Right lung (tissue), 5 donors: Measurements from ENCODE around the gene MAST4. TPM values are rescaled to one million over a fixed set of nuclear protein-coding genes. Genes with fewer than 3 reads are reported as not detected.

Experiments
- DNase-seq, 2 donors: peaks; one replicate each; pipeline ENCODE4 v3.0.0-alpha.2; 2013
- polyA plus RNA-seq, 5 donors: library from polyadenylated mRNA; unstranded; fragments of 120-200 nt; gene quantifications; one replicate each; pipeline versions ENCODE4 v1.2.1 to v1.2.3, GENCODE V29; 2013; ENCODE audit warnings: inconsistent platforms in 1 of 5, low replicate concordance in 1 of 5; ENCODE audit not compliant: insufficient read length in 5 of 5, insufficient read depth in 1 of 5

Gene MAST4
- polyA plus RNA-seq, 5 donors: 33.7 to 51.2 (median 47.5) TPM

DNA sequence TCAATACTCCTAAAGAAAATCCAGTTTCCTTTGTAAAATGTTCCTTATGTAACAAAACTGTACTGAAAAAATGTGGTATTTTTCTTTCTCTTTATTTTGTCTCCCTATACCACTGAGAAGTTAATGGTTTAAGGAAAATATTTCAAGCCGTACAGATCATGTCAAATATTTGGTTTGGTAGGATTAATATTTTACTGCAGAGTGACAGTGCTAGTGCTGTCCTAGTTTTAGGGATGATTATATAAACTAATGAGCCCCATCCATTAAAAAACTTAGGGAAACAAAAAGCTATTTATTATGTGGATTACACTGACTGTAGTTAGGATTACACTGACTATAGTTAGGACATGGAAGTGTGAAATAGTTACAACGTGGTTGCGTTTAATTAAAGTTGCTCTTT, 391.3 kb downstream of the MAST4 start:
- DNase-seq: no peak

- DNase-seq: no peak
Observed at GRCh38 chr5:66987949-66988838, 392.0 kb downstream of the MAST4 start.

DNA sequence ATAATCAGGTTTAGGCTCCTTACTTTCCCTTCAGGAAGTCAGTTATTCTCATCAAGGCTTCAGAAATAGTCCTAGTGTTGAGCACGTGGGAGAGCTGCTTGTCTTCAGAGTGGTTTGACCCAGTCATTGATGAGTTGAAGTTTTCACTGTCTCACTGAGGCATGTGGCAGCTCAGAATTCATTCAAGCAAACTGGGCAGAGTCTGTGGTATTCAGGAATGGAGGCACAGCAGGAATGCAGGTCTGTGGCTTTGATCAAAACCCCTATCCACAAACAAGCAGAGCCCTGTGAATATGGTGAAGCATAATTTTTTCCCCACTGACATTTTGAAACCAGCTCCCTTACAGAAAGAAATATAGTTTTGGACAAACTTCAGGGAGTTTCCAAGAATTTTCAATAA, 393.1 kb downstream of the MAST4 start:
- no peak for DNase-seq

DNA sequence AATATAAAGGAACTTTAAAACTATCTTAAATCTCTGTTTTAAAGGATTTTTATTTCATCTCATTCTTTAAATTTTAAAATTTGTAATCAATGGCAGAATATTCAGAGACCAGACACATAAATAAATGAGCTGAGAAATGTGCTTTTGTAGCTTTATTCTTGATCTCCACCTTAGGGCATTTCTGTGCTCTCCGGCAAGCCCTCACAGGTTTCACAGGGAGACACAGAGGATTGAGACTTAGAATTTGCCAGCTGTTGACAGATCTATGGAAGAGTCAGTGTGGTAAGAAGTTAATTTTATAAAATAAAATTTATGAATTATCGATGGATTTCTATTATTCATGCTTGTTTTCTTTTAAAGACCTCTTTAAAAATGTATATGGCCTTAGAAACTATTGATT, 393.6 kb downstream of the MAST4 start:
- DNase-seq: no peak

GRCh38 chr5:66991746-66992145, 395.6 kb downstream of the MAST4 start:
- no peak for DNase-seq

- no peak for DNase-seq
Observed at GRCh38 chr5:66992547-66992946, 396.4 kb downstream of the MAST4 start.

GRCh38 chr5:66993448-66993847, 397.3 kb downstream of the MAST4 start:
- no peak for DNase-seq

DNA sequence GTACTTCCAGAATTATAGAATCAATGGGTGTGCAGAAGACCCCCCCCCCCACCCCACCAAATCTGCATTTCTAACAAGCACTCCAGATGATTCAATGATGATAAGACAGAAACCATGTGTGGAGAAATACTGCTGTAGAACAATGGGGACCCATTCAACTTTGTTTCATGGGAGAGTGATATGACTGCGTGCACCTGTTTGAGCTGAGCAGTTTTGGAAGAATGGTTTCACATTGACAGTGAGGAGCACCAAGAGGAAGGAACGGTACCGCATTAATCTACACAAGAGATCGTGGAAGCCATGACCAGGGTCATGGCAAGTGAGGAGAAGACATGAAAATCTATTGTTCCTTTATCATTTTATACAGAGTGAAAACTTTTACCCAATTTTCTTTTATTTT, 397.7 kb downstream of the MAST4 start:
- DNase-seq: no peak

- DNase-seq: no peak
Observed at GRCh38 chr5:66994790-66995189, 398.6 kb downstream of the MAST4 start.

DNA sequence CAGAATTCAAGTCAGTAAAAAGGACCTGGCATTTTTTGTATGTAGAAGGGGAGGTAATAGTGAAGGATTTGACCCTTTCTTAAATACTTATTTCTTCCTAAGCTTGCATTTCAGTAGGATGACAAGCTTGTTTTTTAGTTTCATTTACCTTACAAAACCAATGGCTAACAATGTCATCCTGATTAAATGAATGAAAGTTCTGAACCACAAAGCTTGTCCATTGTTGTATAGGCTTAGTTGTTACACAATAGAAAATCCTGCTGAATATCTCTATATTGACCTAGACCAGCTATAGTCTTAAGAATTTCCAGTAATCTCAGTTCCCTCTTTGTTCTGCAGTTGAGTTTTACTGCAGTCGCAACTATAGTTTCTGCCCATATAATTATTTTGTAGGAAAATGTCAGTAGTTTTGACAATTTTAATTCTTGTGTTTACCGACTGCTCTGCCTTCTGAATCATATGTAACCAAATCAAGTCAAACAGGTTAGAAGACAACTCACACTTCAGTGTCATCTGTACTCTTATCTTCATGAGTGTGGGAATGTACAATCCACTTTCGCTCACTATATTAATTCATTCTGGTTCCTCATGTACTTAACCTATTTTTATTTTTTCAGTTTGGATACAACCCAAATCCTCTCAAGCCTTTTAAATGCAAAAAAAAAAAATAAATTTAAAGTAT, 404.7 kb downstream of the MAST4 start:
- no peak for DNase-seq

- DNase-seq: no peak
Observed at GRCh38 chr5:67002832-67003684, 406.9 kb downstream of the MAST4 start.

- DNase-seq: no peak
Observed at GRCh38 chr5:67003685-67003934, 407.4 kb downstream of the MAST4 start.

GRCh38 chr5:67003935-67004729, 407.9 kb downstream of the MAST4 start:
- DNase-seq: peak; percentile 89 to 92

GRCh38 chr5:67004730-67005350, 408.6 kb downstream of the MAST4 start:
- no peak for DNase-seq

GRCh38 chr5:67005737-67006499, 409.7 kb downstream of the MAST4 start:
- DNase-seq: no peak

DNA sequence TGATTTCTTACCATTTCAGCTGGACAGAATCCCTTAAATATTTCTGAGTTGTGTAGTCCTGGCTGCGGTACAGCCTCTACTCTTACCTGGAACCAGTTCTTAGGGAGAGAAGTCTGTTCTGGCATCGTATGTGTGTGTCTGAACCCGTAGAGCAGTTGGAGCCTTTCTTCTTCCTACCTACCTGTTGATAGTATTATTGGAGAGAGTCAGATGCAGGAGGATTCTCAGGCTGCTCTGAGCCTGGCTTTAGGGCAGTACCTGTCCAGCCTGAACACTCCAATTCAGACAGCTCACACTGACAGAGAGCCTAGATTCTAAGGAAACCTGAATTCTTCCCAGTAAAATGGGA, 410.3 kb downstream of the MAST4 start:
- DNase-seq: no peak

GRCh38 chr5:67009028-67009427, 412.8 kb downstream of the MAST4 start:
- DNase-seq: no peak

DNA sequence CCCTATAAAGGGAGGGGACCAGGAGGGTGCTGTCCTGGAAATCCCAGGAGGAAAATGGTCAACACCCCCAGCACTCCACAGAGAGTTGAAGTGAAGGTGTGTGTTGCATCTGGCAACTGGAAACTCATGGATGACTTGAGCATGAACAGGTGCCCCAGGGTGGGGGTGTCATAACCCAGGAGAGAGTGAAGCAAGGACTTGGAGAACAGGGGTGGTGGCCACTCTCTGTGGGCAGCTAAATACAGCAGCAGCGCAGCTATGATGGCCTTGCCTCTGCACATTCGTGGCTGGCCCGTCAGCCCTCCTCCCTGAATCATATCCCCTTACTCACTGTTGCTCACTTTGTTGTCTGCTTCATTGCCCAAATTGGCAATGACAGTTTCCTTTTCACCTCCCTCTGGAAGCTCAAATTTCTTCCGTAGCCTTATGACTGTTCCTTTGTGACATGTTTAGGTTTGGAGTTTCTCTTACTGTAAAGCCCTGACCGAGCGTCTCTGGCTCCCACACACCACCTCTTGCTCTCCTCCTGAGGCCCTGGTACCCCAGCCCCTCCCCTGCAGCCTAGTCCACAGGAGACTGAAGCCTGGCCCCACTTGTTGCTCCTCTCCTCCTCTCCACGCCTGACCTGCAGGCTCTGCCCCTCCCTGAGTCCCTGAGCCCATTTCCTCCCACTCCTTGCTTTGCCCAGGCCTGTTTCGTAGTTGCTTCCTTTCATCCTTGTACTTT, 414.7 kb downstream of the MAST4 start:
- no peak for DNase-seq

DNA sequence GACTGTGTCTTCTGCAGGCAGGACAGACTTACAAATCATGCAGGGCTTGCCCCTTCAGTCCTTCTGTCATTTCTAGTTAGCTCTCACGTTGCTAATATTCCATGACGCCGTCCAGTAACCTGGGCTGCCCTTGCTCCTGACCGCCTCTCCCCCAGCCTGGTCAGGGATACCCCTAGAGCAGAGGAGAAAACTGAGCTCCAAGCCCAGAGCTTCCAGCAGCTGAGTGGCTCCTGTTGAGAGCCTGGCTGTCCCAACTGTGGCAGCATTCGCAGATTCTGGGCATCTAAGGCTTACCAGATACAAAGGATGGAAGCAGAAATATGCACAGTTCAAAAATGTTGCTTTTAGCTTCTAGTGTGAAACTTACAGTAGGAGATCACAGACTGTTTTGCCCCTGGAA, 415.2 kb downstream of the MAST4 start:
- DNase-seq: no peak

GRCh38 chr5:67012171-67012570, 416.0 kb downstream of the MAST4 start:
- DNase-seq: no peak
